Right ventricle myocardium superior (tissue), 1 donor: Measurements from ENCODE around the gene KLHL26. TPM values are rescaled to one million over a fixed set of nuclear protein-coding genes. Genes with fewer than 3 reads are reported as not detected.

Experiments
- ATAC-seq: fragments of 200-7000 bp; cut with Tn5 transposase; one replicate; pipeline ENCODE4 v1.9.1; 2020; ENCODE audit warnings: mild to moderate bottlenecking; ENCODE audit not compliant: poor library complexity
- DNase-seq: peaks from one replicate; pipeline ENCODE4 v3.0.0-alpha.2; 2020
- intact Hi-C: fragments of 100-400 bp; cut with DNase I; formaldehyde crosslinking; loops from one replicate; pipeline ENCODE4 v1.11.2; 2022
- total RNA-seq: library from RNA; stranded (reverse); fragmentation: NEBNext Ultra II Directional; extraction: Animal tissue kit (Norgen Biotek cat#: 25700); gene quantifications from one replicate; pipeline ENCODE4 v1.2.1, GENCODE V29; 2021
- donor health status: DM: no; HTN: yes; CAD: no; lungs with severe emphysema.

KLHL26 gene
- total RNA-seq, 1 donor from 2014 or later, result 4.5 TPM

GRCh38 chr19:18656337-18657086, 19.7 kb downstream of the KLHL26 start:
- DNase-seq, result no peak
- intact Hi-C loops, result no loop called here

DNA sequence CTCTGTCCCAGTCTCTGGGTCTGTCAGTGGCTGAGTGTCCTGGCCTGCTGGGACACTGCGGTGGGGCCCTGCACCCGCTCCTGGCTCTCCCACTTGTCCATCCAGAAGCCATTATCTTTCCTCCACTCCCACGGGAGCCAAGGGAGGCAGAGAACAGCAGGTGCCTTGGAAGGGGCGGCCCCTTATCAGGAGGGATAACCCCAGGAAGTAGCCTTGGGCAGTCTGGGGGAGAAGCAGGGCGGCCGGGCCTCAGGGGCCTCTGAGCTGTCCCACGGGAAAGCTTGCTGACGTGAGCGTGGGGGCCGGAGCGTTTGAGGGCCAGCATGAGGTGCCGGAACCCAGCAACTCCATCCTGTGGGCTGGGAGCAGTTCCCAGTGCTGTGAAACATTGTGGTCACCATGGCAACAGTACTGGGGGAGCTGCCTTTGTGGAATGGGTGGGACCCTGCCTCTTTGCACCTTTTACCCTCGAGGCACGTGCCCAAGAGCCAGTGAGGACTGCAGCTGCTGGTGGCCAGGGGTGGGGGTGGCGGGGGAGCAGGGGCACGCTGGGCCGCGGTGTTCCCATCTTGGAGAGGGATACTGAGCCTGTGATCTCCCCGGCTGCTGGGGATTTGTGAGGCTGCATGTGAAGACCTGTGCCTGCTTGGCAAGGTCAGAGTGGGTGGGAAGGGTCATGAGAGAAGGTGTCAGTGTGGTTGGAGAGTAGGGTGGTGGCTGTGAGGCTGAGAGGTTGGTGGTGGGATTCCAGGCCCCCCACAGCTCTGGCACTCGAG, 20.9 kb downstream of the KLHL26 start:
- DNase-seq, result peak; percentile 78
- intact Hi-C loops, result no loop called here
- ATAC-seq, result peak; percentile 41

More at GRCh38 chr19:18656337-18657086, 19.7 kb downstream of the KLHL26 start:
- ATAC-seq, result no peak

DNA sequence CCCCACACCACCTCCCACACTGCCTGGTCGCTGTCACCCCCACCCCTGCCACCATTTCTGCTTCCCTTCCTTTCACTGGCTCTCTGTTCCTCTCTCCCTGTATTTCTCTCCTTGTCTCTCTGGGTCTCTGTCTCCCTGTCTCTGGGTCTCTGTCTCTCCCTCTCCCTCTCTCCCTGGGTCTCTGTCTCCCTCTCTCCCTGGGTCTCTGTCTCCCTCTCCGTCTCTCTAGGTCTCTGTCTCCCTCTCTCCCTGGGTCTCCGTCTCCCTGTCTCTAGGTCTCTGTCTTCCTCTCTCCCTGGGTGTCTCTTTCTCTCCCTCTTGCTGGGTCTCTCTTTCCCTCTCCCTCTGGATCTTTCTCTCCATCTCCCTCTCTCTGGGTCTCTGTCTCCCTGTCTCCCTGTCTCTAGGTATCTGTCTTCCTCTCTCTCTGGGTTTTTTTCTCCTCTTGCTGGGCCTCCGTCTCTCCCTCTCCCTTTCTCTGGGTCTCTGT, 21.6 kb downstream of the KLHL26 start:
- no peak for ATAC-seq
- no peak for DNase-seq
- intact Hi-C loops, result no loop called here

DNA sequence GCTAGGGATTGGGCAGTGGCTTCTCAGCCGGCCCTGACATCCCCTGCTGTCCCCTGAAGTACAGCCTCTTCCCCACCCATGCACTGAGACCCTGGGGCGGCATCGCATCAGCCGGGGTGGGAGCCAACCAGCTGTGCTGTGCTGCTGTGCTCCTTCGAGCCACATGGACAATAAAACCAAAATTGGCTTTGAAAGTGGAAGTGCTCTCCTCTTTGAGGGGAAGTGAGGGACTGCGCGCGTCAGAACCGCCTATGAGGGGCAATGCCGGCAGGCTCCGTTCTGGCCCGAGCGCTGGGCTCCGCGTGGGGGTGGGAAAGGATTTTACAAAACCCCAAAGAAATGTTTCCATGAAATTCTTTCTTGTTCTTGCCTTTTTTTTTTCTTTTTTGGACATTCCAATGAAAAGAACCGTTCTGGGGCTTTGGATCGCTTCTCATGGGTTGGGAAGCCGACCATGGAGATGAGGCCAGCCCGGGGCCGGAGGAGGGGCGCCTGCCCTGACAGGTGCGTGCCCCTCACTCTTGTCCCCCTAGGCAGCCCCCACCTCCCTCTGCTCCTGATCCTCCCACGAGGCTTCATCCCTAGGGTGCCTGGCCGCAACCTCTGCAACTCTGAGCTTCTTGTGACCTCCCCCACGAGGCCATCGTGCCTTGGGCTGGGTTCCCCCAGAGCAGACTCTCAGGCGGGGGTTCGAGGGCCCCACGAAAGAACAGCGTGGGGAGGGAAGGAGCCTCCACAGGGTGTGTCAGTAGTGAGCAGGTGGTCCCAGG, 22.6 kb downstream of the KLHL26 start:
- intact Hi-C loops, result no loop called here
- DNase-seq, result peak; percentile 80
- peak; percentile 62 for ATAC-seq

DNA sequence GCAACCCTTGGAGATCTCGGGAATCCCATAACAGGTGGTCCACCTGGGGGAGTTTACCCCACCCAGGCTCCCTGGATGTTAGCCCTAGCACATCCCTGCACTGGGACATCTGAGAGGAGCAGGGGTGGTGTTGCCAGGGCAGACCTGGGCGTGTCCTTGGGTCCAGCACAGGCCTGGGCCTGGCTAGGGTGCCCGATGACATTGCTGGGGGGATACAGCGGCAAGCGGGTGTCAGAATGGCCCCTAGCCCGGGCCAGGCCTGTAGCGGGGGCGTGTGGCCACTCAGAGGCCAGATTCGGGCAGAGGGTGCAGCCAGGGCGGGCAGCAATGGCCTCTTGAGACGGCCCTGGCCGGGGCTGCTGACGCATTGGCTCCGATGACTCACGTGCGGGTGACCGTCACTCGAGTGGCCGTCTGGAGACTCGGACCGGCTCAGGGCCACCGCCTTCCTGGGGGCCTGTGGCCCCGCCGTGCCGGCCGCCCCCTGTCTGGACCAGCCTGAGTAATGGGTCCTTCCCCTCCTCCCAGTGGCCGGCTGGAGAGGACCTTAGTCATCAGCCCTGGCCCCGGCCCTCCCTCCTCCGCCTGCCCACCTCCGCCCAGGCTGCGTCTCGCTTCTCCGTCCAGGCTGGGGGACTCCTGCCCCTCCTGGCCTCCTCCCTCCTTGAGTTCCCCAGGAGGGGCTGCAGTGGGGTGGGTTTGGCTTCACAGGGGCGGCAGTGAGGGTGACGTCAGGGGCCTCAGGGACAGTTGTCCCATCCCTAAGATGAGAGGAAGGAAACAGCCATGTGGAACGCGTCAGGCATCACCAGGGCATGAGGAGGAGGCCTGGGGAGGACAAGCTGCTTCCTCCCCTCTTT, 23.5 kb downstream of the KLHL26 start:
- ATAC-seq (peak; percentile 64), DNase-seq (peak; percentile 83)
- intact Hi-C loops, result no loop called here

DNA sequence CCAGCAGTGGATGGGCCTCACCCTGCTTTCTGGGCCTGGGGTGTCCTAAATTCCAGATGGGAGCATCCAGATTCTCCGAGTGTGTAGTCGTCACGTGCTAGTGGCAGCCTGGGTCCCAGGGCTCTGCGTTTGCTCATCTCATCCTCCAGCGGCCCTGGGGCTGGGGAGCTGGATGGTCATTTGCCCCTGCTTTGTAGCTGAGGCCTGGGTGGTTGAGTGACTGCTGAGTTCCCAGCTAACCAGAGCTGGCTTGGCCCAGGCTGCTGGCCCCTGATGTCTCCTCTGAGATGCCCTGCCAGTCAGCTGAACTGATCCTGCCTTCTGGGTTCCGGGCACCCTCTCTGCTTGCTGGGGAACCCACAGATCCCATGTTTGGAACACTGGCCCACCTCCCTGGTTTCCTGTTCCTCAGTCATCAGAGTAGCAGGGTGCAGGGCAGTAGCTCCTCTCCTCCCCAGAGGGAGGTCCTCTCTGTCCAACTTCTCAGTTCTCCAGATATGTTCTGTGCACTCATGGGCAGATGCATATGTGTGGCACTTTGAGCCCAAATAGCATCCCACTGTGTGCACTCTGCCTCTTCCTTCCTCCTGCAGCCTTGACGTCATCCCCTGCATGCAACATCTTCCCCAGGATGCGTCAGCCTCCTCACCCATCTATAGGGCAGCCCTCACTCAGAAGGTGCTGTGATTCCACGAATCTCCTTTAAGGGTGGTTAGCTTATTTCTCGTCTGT, 24.3 kb downstream of the KLHL26 start:
- DNase-seq (no peak), ATAC-seq (no peak)
- intact Hi-C loops, result no loop called here

- DNase-seq (no peak), ATAC-seq (no peak)
- intact Hi-C loops, result no loop called here
These were observed 26.3 kb downstream of the KLHL26 start for GRCh38 chr19:18662972-18663732.

- intact Hi-C loops, result no loop called here
- ATAC-seq, result no peak
- no peak for DNase-seq
These were observed 27.2 kb downstream of the KLHL26 start for GRCh38 chr19:18663940-18664530.

- ATAC-seq (peak; percentile 50), DNase-seq (no peak)
- intact Hi-C loops, result no loop called here
These were observed 29.0 kb downstream of the KLHL26 start for GRCh38 chr19:18665771-18666202.

GRCh38 chr19:18666317-18666716, 29.5 kb downstream of the KLHL26 start:
- no peak for ATAC-seq
- intact Hi-C loops, result no loop called here

DNA sequence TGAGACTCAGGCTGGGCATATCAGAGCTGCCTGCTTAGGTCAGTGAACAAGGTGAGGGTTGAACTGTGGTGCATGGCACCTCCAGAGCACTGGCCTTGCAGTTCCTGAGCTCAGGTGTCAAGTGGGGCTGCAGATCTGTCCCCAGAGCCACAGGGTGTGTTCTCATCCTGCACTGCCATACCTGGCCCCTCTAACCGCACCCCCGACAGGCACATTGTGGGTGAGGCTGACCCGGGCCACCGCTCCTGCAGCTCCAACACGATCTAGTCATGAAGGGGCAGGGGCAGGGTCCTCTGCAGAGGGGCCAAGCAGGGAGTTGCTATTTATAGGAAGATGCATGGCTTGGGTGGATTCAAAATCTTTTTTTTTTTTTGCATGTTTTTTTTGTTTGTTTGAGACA, 30.0 kb downstream of the KLHL26 start:
- ATAC-seq, result no peak
- intact Hi-C loops, result no loop called here
- DNase-seq, result no peak

More at GRCh38 chr19:18666317-18666716, 29.5 kb downstream of the KLHL26 start:
- DNase-seq, result no peak

DNA sequence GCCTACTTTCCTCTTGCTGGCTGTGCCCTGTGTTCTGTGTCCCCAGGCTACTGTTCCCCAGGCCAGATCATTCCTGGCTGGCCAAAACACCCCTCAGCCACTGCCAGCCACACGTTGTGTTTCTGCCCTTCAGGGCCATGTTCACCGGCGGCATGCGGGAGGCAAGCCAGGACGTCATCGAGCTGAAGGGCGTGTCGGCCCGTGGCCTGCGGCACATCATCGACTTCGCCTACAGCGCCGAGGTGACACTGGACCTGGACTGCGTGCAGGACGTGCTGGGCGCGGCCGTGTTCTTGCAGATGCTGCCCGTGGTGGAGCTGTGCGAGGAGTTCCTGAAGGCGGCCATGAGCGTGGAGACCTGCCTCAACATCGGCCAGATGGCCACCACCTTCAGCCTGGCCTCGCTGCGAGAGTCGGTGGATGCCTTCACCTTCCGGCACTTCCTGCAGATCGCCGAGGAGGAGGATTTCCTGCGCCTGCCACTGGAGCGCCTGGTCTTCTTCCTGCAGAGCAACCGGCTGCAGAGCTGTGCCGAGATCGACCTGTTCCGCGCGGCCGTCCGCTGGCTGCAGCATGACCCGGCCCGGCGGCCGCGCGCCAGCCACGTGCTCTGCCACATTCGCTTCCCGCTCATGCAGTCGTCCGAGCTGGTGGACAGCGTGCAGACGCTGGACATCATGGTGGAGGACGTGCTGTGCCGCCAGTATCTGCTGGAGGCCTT, 30.9 kb downstream of the KLHL26 start:
- intact Hi-C loops, result no loop called here
- ATAC-seq (no peak), DNase-seq (no peak)

DNA sequence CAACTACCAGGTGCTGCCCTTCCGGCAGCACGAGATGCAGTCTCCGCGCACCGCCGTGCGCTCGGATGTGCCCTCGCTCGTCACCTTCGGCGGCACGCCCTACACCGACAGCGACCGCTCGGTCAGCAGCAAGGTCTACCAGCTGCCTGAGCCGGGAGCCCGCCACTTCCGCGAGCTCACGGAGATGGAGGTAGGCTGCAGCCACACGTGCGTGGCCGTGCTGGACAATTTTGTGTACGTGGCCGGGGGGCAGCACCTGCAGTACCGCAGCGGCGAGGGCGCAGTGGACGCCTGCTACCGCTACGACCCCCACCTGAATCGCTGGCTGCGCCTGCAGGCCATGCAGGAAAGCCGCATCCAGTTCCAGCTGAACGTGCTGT, 31.4 kb downstream of the KLHL26 start:
- DNase-seq (no peak), ATAC-seq (no peak)
- intact Hi-C loops, result no loop called here

DNA sequence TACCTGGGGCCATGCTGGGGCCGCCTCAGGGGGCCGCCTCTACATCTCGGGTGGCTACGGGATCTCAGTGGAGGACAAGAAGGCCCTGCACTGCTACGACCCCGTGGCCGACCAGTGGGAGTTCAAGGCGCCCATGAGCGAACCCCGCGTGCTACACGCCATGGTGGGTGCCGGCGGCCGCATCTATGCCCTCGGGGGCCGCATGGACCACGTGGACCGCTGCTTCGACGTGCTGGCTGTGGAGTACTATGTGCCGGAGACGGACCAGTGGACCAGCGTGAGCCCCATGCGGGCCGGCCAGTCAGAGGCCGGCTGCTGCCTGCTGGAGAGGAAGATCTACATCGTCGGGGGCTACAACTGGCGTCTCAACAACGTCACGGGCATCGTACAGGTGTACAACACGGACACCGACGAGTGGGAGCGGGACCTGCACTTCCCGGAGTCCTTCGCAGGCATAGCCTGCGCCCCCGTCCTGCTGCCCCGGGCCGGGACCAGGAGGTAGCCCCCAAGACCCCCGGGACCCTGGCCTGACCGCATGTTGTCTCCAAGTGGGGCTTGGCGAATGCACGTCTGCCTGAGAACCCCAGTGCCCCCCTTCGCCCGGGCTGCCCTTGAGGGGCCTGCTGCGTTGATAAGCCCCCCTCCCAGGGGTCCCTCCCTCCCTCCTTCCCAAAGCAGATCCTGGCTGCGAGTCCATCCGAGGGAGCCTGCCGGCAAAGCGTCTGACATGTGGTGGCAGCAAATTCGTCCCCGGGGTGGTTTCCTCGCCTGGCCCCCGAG, 32.1 kb downstream of the KLHL26 start:
- intact Hi-C loops, result no loop called here
- DNase-seq, result no peak
- ATAC-seq, result no peak

- intact Hi-C loops, result no loop called here
- no peak for ATAC-seq
- DNase-seq, result no peak
These were observed 32.6 kb downstream of the KLHL26 start for GRCh38 chr19:18669524-18669817.

DNA sequence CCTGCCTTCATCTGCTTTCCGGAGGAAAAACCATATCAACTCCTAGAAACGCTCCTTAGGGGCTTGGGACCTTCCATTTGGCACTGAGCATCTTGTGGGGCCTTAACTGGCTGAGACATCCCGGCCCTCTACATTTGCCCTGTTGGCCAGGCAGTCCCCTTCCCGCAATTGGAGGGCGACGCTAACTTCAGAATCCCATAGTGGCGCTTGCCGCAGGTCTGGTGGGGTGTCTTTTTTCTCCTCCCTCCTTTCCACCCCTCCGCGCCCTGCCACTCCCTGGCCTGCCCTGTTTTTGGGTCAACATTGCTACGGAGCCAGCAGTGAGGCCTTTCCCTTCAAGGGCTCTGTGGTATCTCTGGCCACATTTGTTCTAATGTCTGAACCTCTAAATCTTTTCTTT, 33.1 kb downstream of the KLHL26 start:
- intact Hi-C loops, result no loop called here
- no peak for DNase-seq
- no peak for ATAC-seq
